ENCODE results near the gene ITGB2. TPM values are rescaled to one million over a fixed set of nuclear protein-coding genes. Genes with fewer than 3 reads are reported as not detected.

The ITGB2 gene
- total and polyA plus RNA-seq, 8 donors: 7.7 to 404 (median 11.2) TPM

- no peak overlapping the region for H3K27ac ChIP-seq
- TF ChIP-seq CTCF (IDR thresholded peaks at IDR 0.05): no peak
Measured at GRCh38 chr21:44949161-44949778, 28.6 kb upstream of the ITGB2 start.

GRCh38 chr21:44948426-44949120 lies 27.9 kb upstream of the ITGB2 start:
- peaks cover 0 to 67% of the 10 kb centered on the region in 2 donors for H3K36me3 ChIP-seq
- H3K27me3 ChIP-seq: no peaks in the 10 kb centered on the region
- H3K4me3 ChIP-seq: no peak overlapping the region
- no peak for TF ChIP-seq CTCF (IDR thresholded peaks at IDR 0.05)
- intact Hi-C loops (cut with DNase I): loop anchor here in 1 of 2 donors (5.0 kb wide), 1 partner anchor 179 kb away; no protein-coding TSS in a partner anchor
- H3K4me1 ChIP-seq: peaks cover 0 to 15% of the 10 kb centered on the region in 2 donors
- peak in 1 of 4 donors; percentile 60 for DNase-seq
- no peaks in the 10 kb centered on the region for H3K9me3 ChIP-seq
- ATAC-seq: no peak
- no peak overlapping the region for H3K27ac ChIP-seq

More at GRCh38 chr21:44949161-44949778, 28.6 kb upstream of the ITGB2 start:
- intact Hi-C loops (cut with DNase I): loop anchor here in 1 of 2 donors (5.0 kb wide), 1 partner anchor 178 kb away; no protein-coding TSS in a partner anchor
- DNase-seq (peak in 1 of 4 donors; percentile 76), ATAC-seq (peak; percentile 9)
- Histone ChIP-seq H3K4me3 (no peak overlapping the region), H3K9me3 (no peaks in the 10 kb centered on the region), H3K36me3 (peaks cover 0 to 67% of the 10 kb centered on the region in 2 donors), H3K27me3 (no peaks in the 10 kb centered on the region), H3K4me1 (peaks cover 0 to 15% of the 10 kb centered on the region in 2 donors)

- Histone ChIP-seq H3K27ac (no peak overlapping the region), H3K36me3 (peaks cover 0 to 64% of the 10 kb centered on the region in 2 donors), H3K4me1 (peaks cover 0 to 15% of the 10 kb centered on the region in 2 donors), H3K27me3 (no peaks in the 10 kb centered on the region), H3K9me3 (no peaks in the 10 kb centered on the region), H3K4me3 (no peak overlapping the region)
- ATAC-seq (no peak), DNase-seq (peak in 1 of 4 donors; percentile 77)
- TF ChIP-seq CTCF (IDR thresholded peaks at IDR 0.05): no peak
- intact Hi-C loops (cut with DNase I): loop anchor here in 1 of 2 donors (5.0 kb wide), 1 partner anchor 179 kb away; no protein-coding TSS in a partner anchor
Measured at GRCh38 chr21:44947930-44948331, 27.2 kb upstream of the ITGB2 start.

- DNase-seq: peak in 1 of 4 donors; percentile 38
- intact Hi-C loops (cut with DNase I): loop anchor here in 1 of 2 donors (5.0 kb wide), 1 partner anchor 180 kb away; no protein-coding TSS in a partner anchor
Measured at GRCh38 chr21:44947111-44947929, 26.6 kb upstream of the ITGB2 start.

More at GRCh38 chr21:44947111-44947929, 26.6 kb upstream of the ITGB2 start:
- peaks cover 0 to 18% of the 10 kb centered on the region in 2 donors for H3K4me1 ChIP-seq
- peaks cover 0 to 62% of the 10 kb centered on the region in 2 donors for H3K36me3 ChIP-seq
- H3K4me3 ChIP-seq: no peak overlapping the region
- no peak overlapping the region for H3K27ac ChIP-seq
- no peaks in the 10 kb centered on the region for H3K9me3 ChIP-seq
- no peak for TF ChIP-seq CTCF (IDR thresholded peaks at IDR 0.05)
- H3K27me3 ChIP-seq: no peaks in the 10 kb centered on the region
- ATAC-seq: no peak

Data from left lung (tissue), 10 donors.